Measurements from ENCODE around the gene OLR1. TPM values are rescaled to one million over a fixed set of nuclear protein-coding genes. Genes with fewer than 3 reads are reported as not detected.

Gene OLR1
- total RNA-seq, 1 donor from 2014 or later, result not detected

DNA sequence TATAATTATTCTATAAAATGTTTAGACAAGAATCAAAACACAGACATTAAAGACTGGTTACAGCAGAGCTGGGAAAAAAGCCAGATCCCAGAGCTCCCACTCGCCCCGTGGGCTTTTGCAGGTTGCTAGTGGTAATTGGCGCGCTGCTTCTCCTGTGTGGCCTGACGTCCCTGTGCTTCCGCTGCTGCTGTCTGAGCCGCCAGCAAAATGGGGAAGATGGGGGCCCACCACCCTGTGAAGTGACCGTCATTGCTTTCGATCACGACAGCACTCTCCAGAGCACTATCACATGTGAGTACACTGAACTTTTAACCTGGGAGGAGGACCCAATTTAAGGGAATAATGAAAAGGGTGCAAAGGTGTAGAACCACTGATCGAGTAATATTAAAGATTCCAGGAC, 14.4 kb upstream of the OLR1 start:
- peaks cover 8% of the 10 kb centered on the region for H3K27me3 Mint-ChIP-seq (ENCODE audit: low read depth)
- H3K27ac Mint-ChIP-seq (ENCODE audit: unreplicated experiment), result no peak overlapping the region
- H3K9me3 Mint-ChIP-seq, result no peaks in the 10 kb centered on the region
- TF ChIP-seq, protein P1, sequence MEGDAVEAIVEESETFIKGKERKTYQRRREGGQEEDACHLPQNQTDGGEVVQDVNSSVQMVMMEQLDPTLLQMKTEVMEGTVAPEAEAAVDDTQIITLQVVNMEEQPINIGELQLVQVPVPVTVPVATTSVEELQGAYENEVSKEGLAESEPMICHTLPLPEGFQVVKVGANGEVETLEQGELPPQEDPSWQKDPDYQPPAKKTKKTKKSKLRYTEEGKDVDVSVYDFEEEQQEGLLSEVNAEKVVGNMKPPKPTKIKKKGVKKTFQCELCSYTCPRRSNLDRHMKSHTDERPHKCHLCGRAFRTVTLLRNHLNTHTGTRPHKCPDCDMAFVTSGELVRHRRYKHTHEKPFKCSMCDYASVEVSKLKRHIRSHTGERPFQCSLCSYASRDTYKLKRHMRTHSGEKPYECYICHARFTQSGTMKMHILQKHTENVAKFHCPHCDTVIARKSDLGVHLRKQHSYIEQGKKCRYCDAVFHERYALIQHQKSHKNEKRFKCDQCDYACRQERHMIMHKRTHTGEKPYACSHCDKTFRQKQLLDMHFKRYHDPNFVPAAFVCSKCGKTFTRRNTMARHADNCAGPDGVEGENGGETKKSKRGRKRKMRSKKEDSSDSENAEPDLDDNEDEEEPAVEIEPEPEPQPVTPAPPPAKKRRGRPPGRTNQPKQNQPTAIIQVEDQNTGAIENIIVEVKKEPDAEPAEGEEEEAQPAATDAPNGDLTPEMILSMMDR (conservative IDR thresholded peaks at IDR 0.05), result no peak
- no peaks in the 10 kb centered on the region for H3K36me3 Mint-ChIP-seq (ENCODE audit: low read depth)
- DNase-seq (ENCODE audit: low read depth, low spot score), result no peak
- no peak overlapping the region for H3K4me3 Mint-ChIP-seq
- H3K4me1 Mint-ChIP-seq, result peaks cover 4% of the 10 kb centered on the region

DNA sequence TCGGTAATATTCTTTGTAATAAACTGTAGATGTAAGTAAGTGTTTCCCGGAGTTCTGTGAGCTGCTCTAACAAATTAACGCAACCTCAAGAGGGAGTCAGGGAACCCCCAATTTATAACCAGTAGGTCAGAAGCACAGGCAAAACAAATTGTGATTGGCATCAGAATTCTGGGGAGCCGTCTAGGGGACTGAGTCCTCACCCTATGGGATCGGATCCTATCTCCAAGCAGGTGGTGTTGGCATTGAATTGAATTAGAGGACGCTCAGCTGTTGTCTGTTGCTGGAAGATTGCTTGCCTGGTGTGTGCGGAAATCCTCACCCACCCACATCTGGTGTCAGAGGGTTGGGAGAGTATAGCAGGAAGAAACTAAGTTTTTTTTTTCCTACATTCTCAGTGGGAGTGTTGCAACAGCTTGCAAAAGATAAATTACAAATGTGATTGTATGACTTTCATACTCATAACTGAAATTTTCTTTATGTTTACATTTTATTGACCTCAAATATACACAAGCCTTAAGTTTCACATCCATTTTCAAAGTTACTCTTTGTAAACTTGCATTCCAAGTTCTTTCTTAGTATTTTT, 12.4 kb upstream of the OLR1 start:
- Mint-ChIP-seq H3K9me3 (no peaks in the 10 kb centered on the region), H3K36me3 (ENCODE audit: low read depth) (no peaks in the 10 kb centered on the region), H3K4me1 (no peaks in the 10 kb centered on the region), H3K27ac (ENCODE audit: unreplicated experiment) (no peak overlapping the region), H3K4me3 (no peak overlapping the region), H3K27me3 (ENCODE audit: low read depth) (peaks cover 8% of the 10 kb centered on the region)
- no peak for DNase-seq (ENCODE audit: low read depth, low spot score)
- TF ChIP-seq, protein P1 (conservative IDR thresholded peaks at IDR 0.05), result no peak

DNA sequence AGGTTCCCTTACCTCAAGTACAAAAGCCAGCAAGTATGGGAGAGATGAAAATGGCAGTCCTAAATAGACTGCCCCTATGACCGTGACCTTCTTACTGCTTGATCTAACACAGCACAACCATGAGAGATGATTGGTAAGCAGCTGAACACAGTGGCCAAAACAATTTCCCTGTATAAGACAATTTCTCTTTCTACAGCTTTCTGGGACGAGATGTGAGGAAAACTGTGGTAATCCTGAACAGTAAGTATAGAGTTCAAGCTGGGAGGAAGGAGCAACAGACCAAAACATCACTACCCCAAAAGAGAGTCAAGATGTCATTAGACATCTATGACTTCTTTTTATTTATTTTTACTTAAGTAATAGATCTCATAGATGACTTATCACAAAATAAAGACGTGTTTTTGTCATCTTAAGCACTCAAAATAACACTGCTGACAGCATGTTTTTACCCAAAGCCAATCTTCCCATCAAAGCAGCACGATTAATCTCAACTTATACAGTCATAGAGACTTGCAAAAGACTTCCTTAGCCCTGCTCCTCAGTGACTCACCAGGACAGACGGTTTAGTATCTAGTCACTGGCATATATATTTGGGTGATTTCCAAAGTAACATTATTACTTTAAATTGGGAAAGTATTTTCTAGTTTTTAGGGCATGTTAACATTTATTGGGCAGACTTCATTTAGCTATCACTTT, 10.6 kb upstream of the OLR1 start:
- H3K36me3 Mint-ChIP-seq (ENCODE audit: low read depth), result no peaks in the 10 kb centered on the region
- DNase-seq (ENCODE audit: low read depth, low spot score), result no peak
- H3K4me1 Mint-ChIP-seq, result no peaks in the 10 kb centered on the region
- TF ChIP-seq, protein P1 (conservative IDR thresholded peaks at IDR 0.05), result no peak
- H3K9me3 Mint-ChIP-seq, result no peaks in the 10 kb centered on the region
- H3K27ac Mint-ChIP-seq (ENCODE audit: unreplicated experiment), result no peak overlapping the region
- H3K27me3 Mint-ChIP-seq (ENCODE audit: low read depth), result peaks cover 8% of the 10 kb centered on the region
- no peak overlapping the region for H3K4me3 Mint-ChIP-seq

DNA sequence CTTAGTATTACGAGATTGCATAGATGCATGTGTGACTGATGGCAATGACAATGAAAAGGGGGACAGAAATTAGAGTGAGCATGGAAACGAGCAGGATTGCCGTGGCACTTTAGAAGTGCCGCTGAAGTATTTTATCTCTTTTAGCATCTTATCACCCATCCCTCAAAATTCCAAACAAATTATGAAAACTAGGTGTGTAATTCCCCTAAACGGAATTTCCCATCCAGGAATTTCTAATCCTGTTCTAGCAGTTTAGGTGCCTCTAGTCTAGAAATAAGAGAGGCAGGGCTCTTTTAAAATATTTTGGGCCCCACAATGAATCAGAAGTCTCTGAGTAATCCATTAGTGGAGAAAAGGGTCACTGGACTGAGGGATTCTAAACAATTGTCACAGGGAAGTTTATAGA, 7.8 kb upstream of the OLR1 start:
- H3K36me3 Mint-ChIP-seq (ENCODE audit: low read depth), result no peaks in the 10 kb centered on the region
- TF ChIP-seq, protein P1 (conservative IDR thresholded peaks at IDR 0.05), result no peak
- H3K4me3 Mint-ChIP-seq, result no peak overlapping the region
- no peak overlapping the region for H3K27ac Mint-ChIP-seq (ENCODE audit: unreplicated experiment)
- no peaks in the 10 kb centered on the region for H3K9me3 Mint-ChIP-seq
- no peaks in the 10 kb centered on the region for H3K4me1 Mint-ChIP-seq
- no peak for DNase-seq (ENCODE audit: low read depth, low spot score)
- peaks cover 8% of the 10 kb centered on the region for H3K27me3 Mint-ChIP-seq (ENCODE audit: low read depth)

DNA sequence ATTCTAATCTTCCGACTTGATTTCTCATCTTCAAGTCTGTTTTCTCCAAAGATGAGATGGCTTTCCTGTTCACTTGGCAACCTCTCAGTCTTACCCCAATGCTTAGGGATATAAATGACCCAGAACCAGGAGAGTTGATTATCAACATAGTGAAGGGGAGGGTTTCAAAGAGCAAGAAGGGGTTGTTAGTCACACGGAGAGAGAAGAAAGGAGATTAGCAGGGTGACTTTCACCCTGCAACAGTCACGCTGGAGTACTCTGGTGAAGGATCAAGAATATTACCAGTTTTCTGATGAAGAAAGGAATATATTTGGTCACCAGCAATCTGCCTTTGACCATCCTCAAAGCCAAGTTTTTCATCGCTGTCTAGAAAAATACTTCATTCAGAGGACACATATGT, 6.9 kb upstream of the OLR1 start, which contains the start of gene TMEM52B:
Gene TMEM52B (plus strand): TSS at position 212 of the 400 bp plus-strand sequence. CDS start 543 bp downstream, outside the sequence.
- Mint-ChIP-seq H3K4me3 (no peak within 1 kb of the TSS), H3K36me3 (ENCODE audit: low read depth) (no peaks in the 10 kb centered on the region), H3K27ac (ENCODE audit: unreplicated experiment) (no peak within 1 kb of the TSS), H3K9me3 (no peaks in the 10 kb centered on the region), H3K27me3 (ENCODE audit: low read depth) (peaks cover 4% of the 10 kb centered on the region), H3K4me1 (no peaks in the 10 kb centered on the region)
- TF ChIP-seq, protein P1 (conservative IDR thresholded peaks at IDR 0.05), result no peak
- DNase-seq (ENCODE audit: low read depth, low spot score), result no peak

Measured in neural crest cell (in vitro differentiated cells).